ENCODE data around the gene ERGIC1. TPM values are rescaled to one million over a fixed set of nuclear protein-coding genes. Genes with fewer than 3 reads are reported as not detected.

Gene ERGIC1
- total and polyA plus RNA-seq, 2 experiments from 2014 or later: 25.2 to 92.2 TPM

- H3K9me3 Mint-ChIP-seq: no peaks in the 10 kb centered on the region
- Histone ChIP-seq H3K27ac (ENCODE audit: low read depth) (peak overlapping the region; percentile 28), H3F3A (replicated peaks; ENCODE audit: low read depth) (peaks cover 11% of the 10 kb centered on the region; the same call in 1 of the 2 replicates), H3K4me1 (ENCODE audit: insufficient read depth) (peaks cover 81% of the 10 kb centered on the region), H3K79me2 (replicated peaks; ENCODE audit: insufficient read depth) (peaks cover 75% of the 10 kb centered on the region), H4K20me1 (replicated peaks; ENCODE audit: insufficient read depth) (peaks cover 46% of the 10 kb centered on the region), H3K36me3 (ENCODE audit: insufficient read depth) (no peaks in the 10 kb centered on the region; the same call in 1 of the 2 replicates), H3K4me2 (peak overlapping the region; percentile 22; the same call in 1 of the 2 replicates), H3K4me3 (no peak overlapping the region), H2AFZ (no peak overlapping the region), H3K9me2 (ENCODE audit: insufficient read depth) (no peaks in the 10 kb centered on the region), H3K27me3 (ENCODE audit: insufficient read depth) (no peaks in the 10 kb centered on the region)
- ATAC-seq: no peak
- peaks cover 11% of the 10 kb centered on the region for H3K27me3 Mint-ChIP-seq (ENCODE audit: insufficient read depth, low read depth, poor library complexity)
- TF ChIP-seq JUNB (IDR thresholded peaks at IDR 0.05; ENCODE audit: unreplicated experiment) (no peak), STAT1 (IDR thresholded peaks at IDR 0.05; ENCODE audit: unreplicated experiment) (no peak), NANOG (IDR thresholded peaks at IDR 0.05; ENCODE audit: borderline replicate concordance) (no peak), ZNF331 (CRISPR knock-in tag; IDR thresholded peaks at IDR 0.05; ENCODE audit: low read depth) (no peak), ZNF114 (CRISPR knock-in tag; IDR thresholded peaks at IDR 0.05) (no peak), CREB1 (CRISPR knock-in tag; IDR thresholded peaks at IDR 0.05; ENCODE audit: low read depth) (no peak), REST (IDR thresholded peaks at IDR 0.05; ENCODE audit: unreplicated experiment) (no peak), POLR2AphosphoS5 (IDR thresholded peaks at IDR 0.05; ENCODE audit: low read depth) (no peak), CTCF (conservative IDR thresholded peaks at IDR 0.05; ENCODE audit: low read depth in 2 of 2) (no peak), ZNF462 (CRISPR knock-in tag; IDR thresholded peaks at IDR 0.05) (no peak), EZH2phosphoT487 (IDR thresholded peaks at IDR 0.05; ENCODE audit: unreplicated experiment) (no peak), ETS1 (IDR thresholded peaks at IDR 0.05) (no peak), EZH2 (IDR thresholded peaks at IDR 0.05; ENCODE audit: low read depth, unreplicated experiment) (no peak)
- peaks cover 16% of the 10 kb centered on the region for H3K4me1 Mint-ChIP-seq
- H3K4me3 Mint-ChIP-seq: peak overlapping the region; percentile 25; the same call in 1 of the 3 replicates
- DNase-seq (ENCODE audit: low spot score): no peak
- H3K36me3 Mint-ChIP-seq (ENCODE audit: low read depth): peaks cover 3% of the 10 kb centered on the region; the same call in 2 of the 3 replicates
- H3K27ac Mint-ChIP-seq: peak overlapping the region; percentile 69
Measured at GRCh38 chr5:172867761-172868435, 33.8 kb downstream of the ERGIC1 start.
